ENCODE results near the gene BRICD5. TPM values are rescaled to one million over a fixed set of nuclear protein-coding genes. Genes with fewer than 3 reads are reported as not detected.

BRICD5 gene
- total RNA-seq, 1 donor from 2014 or later, result 2.0 TPM

- no peak for DNase-seq (ENCODE audit: low read depth)
- TF ChIP-seq CTCF (IDR thresholded peaks at IDR 0.05; ENCODE audit: insufficient read depth, low read length, poor library complexity, severe bottlenecking), result no peak
- H3K4me3 ChIP-seq (ENCODE audit: low read depth, low read length), result no peak overlapping the region
- H3K27me3 ChIP-seq (ENCODE audit: control insufficient read depth, insufficient read depth, low read length), result no peaks in the 10 kb centered on the region
- peaks cover 2% of the 10 kb centered on the region for H3K36me3 ChIP-seq (ENCODE audit: control insufficient read depth, insufficient read depth, low read length)
These were observed 48.8 kb downstream of the BRICD5 start for GRCh38 chr16:2161911-2162310.

GRCh38 chr16:2160915-2161551 is 49.6 kb downstream of the BRICD5 start:
- no peak for TF ChIP-seq CTCF (IDR thresholded peaks at IDR 0.05; ENCODE audit: insufficient read depth, low read length, poor library complexity, severe bottlenecking)
- peaks cover 2% of the 10 kb centered on the region for H3K36me3 ChIP-seq (ENCODE audit: control insufficient read depth, insufficient read depth, low read length)
- no peak overlapping the region for H3K4me3 ChIP-seq (ENCODE audit: low read depth, low read length)
- no peak for DNase-seq (ENCODE audit: low read depth)
- H3K27me3 ChIP-seq (ENCODE audit: control insufficient read depth, insufficient read depth, low read length), result no peaks in the 10 kb centered on the region

Other genes with a start within 250 kb of the BRICD5 start
- gene RPS2, start 246.0 kb downstream of the BRICD5 start, total RNA-seq, result 4,278 and 4,383 TPM in 2 replicates
- gene RNF151, start 244.0 kb downstream of the BRICD5 start, total RNA-seq, result not detected in 2 replicates
- 53.5 and 70.3 TPM in 2 replicates for gene TBL3, start 238.8 kb downstream of the BRICD5 start, total RNA-seq
- 0.96 TPM in 1 of 2 replicates, not detected in the other for gene NOXO1, start 229.4 kb downstream of the BRICD5 start, total RNA-seq
- 30.2 and 32.7 TPM in 2 replicates for gene GFER, start 226.7 kb downstream of the BRICD5 start, total RNA-seq
- gene SYNGR3, start 220.9 kb downstream of the BRICD5 start, total RNA-seq, result 11.3 and 20.1 TPM in 2 replicates
- gene ZNF598, start 201.0 kb downstream of the BRICD5 start, total RNA-seq, result 48.1 and 57.7 TPM in 2 replicates
- not detected in 2 replicates for gene NPW, start 191.1 kb downstream of the BRICD5 start, total RNA-seq
- gene NHERF2, start 184.0 kb downstream of the BRICD5 start, total RNA-seq, result 27.5 and 46.3 TPM in 2 replicates
- gene NTHL1, start 163.0 kb downstream of the BRICD5 start, total RNA-seq, result 39.3 and 44.1 TPM in 2 replicates
- gene TSC2, start 162.9 kb downstream of the BRICD5 start, total RNA-seq, result 67.9 and 104 TPM in 2 replicates
- 85.6 and 102 TPM in 2 replicates for gene PKD1, start 75.0 kb downstream of the BRICD5 start, total RNA-seq
- gene RAB26, start 62.2 kb downstream of the BRICD5 start, total RNA-seq, result 0.54 and 0.68 TPM in 2 replicates
- gene TRAF7, start 55.1 kb downstream of the BRICD5 start, total RNA-seq, result 82.7 and 83.9 TPM in 2 replicates
- 0.07 and 0.08 TPM in 2 replicates for gene CASKIN1, start 14.3 kb downstream of the BRICD5 start, total RNA-seq
- 77.2 and 102 TPM in 2 replicates for gene MLST8, start 5.4 kb downstream of the BRICD5 start, total RNA-seq
- 15.7 and 17.7 TPM in 2 replicates for gene PGP, start 4.0 kb upstream of the BRICD5 start, total RNA-seq
- gene E4F1, start 12.7 kb upstream of the BRICD5 start, total RNA-seq, result 28.6 and 36.9 TPM in 2 replicates
- 0.21 and 2.3 TPM in 2 replicates for gene DNASE1L2, start 25.6 kb upstream of the BRICD5 start, total RNA-seq
- 81.7 and 86.7 TPM in 2 replicates for gene ECI1, start 40.7 kb upstream of the BRICD5 start, total RNA-seq
- gene RNPS1, start 57.3 kb upstream of the BRICD5 start, total RNA-seq, result 243 and 268 TPM in 2 replicates
- gene ABCA3, start 129.9 kb upstream of the BRICD5 start, total RNA-seq, result 32.1 and 36.3 TPM in 2 replicates
- 7.4 and 8.6 TPM in 2 replicates for gene CCNF, start 218.6 kb upstream of the BRICD5 start, total RNA-seq
- 12.0 and 14.2 TPM in 2 replicates for gene TEDC2, start 249.2 kb upstream of the BRICD5 start, total RNA-seq

All from kidney epithelial cell (primary cell).